Stimulated activated naive B cell treated with anti-CD40 and anti-IgM and Interleukin-4, amounts not matched to agents 10 μg/mL and 1 μg/mL and 100 μg/mL, for 72 hours (primary cell): ENCODE data around the gene EGFR.
A peak's percentile ranks its signal among the peaks of the same experiment; 100 is the strongest.

Source experiments
- ATAC-seq, 2 donors: fragments of 150-1000 bp; cut with Tn5 transposase; replicated peaks; 2 replicates each; pipeline ENCODE4 v1.10.0; 2021; ENCODE audit warnings: moderate library complexity in 1 of 2
- DNase-seq: peaks from one replicate; pipeline ENCODE4 v3.0.0; 2021
- H3K27ac Mint-ChIP-seq: one replicate; pipeline ENCODE4 v1.8.0; 2022; ENCODE audit warnings: mild to moderate bottlenecking, mixed read lengths
- H3K27me3 Mint-ChIP-seq, 2 donors: one replicate each; pipeline ENCODE4 v1.8.0; 2022; ENCODE audit warnings: mixed read lengths in 2 of 2
- H3K36me3 Mint-ChIP-seq, 2 donors: one replicate each; pipeline ENCODE4 v1.8.0; 2022; ENCODE audit warnings: mixed read lengths in 2 of 2, mild to moderate bottlenecking in 1 of 2
- H3K4me1 Mint-ChIP-seq, 2 donors: one replicate each; pipeline ENCODE4 v1.8.0; 2022; ENCODE audit warnings: mixed read lengths in 2 of 2, mild to moderate bottlenecking in 1 of 2
- H3K4me3 Mint-ChIP-seq, 2 donors: one replicate each; pipeline ENCODE4 v1.8.0; 2022; ENCODE audit warnings: mild to moderate bottlenecking in 2 of 2, mixed read lengths in 2 of 2, moderate library complexity in 1 of 2
- H3K9me3 Mint-ChIP-seq, 2 donors: one replicate each; pipeline ENCODE4 v1.8.0; 2022; ENCODE audit warnings: mixed read lengths in 2 of 2, mild to moderate bottlenecking in 1 of 2

Gene EGFR

DNA sequence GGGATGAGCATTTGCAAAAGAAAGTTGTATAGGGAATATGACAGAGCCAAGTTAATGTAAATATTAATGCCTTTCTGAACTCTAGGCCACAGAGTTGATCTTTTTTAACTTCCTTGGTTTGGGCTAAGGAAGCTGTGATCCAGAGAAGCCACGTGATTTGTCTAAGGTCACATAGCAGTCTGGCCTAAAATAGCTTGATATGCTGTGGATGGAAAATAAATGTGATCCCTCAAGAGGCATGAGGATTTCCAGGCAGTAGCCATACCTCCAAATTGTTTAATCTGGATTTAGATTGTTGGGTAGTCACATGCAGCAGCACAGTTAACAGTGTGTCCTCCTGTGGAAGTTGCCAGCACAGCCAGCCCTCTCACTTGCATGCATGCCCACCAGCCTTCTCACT lies 180.6 kb downstream of the EGFR start:
- Mint-ChIP-seq H3K4me1 (no peaks in the 10 kb centered on the region), H3K4me3 (no peak overlapping the region)
- no peak for ATAC-seq

GRCh38 chr7:55200441-55200840 lies 181.6 kb downstream of the EGFR start:
- no peaks in the 10 kb centered on the region for H3K9me3 Mint-ChIP-seq
- ATAC-seq (no peak), DNase-seq (no peak)
- H3K36me3 Mint-ChIP-seq, result no peaks in the 10 kb centered on the region
- no peak overlapping the region for H3K27ac Mint-ChIP-seq
- H3K4me1 Mint-ChIP-seq, result no peaks in the 10 kb centered on the region
- H3K27me3 Mint-ChIP-seq, result no peaks in the 10 kb centered on the region
- H3K4me3 Mint-ChIP-seq, result no peak overlapping the region

More for the DNA sequence above, 180.6 kb downstream of the EGFR start:
- Mint-ChIP-seq H3K9me3 (peaks cover 0 to under 1% of the 10 kb centered on the region in 2 donors), H3K27ac (no peak overlapping the region), H3K27me3 (no peaks in the 10 kb centered on the region), H3K36me3 (no peaks in the 10 kb centered on the region)
- no peak for DNase-seq

- H3K9me3 Mint-ChIP-seq, result no peaks in the 10 kb centered on the region
- H3K27ac Mint-ChIP-seq, result no peak overlapping the region
- no peak overlapping the region for H3K4me3 Mint-ChIP-seq
- H3K4me1 Mint-ChIP-seq, result no peaks in the 10 kb centered on the region
- H3K27me3 Mint-ChIP-seq, result no peaks in the 10 kb centered on the region
- ATAC-seq (peak in 1 of 2 donors; percentile 14), DNase-seq (no peak)
- no peaks in the 10 kb centered on the region for H3K36me3 Mint-ChIP-seq
Measured at GRCh38 chr7:55202150-55202913, 183.5 kb downstream of the EGFR start.

- Mint-ChIP-seq H3K4me1 (no peaks in the 10 kb centered on the region), H3K4me3 (no peak overlapping the region), H3K27ac (no peak overlapping the region), H3K9me3 (no peaks in the 10 kb centered on the region), H3K27me3 (no peaks in the 10 kb centered on the region), H3K36me3 (no peaks in the 10 kb centered on the region)
- no peak for ATAC-seq
- DNase-seq, result no peak
Measured at GRCh38 chr7:55203300-55203699, 184.5 kb downstream of the EGFR start.

DNA sequence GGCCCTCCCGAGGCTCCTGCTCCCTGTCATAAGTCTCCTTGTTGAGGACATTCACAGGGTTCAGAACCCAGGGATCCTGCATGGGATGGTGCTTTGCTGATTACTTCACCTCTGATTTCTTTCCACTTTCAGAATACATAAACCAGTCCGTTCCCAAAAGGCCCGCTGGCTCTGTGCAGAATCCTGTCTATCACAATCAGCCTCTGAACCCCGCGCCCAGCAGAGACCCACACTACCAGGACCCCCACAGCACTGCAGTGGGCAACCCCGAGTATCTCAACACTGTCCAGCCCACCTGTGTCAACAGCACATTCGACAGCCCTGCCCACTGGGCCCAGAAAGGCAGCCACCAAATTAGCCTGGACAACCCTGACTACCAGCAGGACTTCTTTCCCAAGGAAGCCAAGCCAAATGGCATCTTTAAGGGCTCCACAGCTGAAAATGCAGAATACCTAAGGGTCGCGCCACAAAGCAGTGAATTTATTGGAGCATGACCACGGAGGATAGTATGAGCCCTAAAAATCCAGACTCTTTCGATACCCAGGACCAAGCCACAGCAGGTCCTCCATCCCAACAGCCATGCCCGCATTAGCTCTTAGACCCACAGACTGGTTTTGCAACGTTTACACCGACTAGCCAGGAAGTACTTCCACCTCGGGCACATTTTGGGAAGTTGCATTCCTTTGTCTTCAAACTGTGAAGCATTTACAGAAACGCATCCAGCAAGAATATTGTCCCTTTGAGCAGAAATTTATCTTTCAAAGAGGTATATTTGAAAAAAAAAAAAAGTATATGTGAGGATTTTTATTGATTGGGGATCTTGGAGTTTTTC lies 186.5 kb downstream of the EGFR start:
- ATAC-seq, result no peak

GRCh38 chr7:55206235-55207029 lies 187.6 kb downstream of the EGFR start:
- Mint-ChIP-seq H3K4me3 (no peak overlapping the region), H3K27ac (no peak overlapping the region), H3K27me3 (no peaks in the 10 kb centered on the region), H3K36me3 (no peaks in the 10 kb centered on the region), H3K4me1 (no peaks in the 10 kb centered on the region), H3K9me3 (no peaks in the 10 kb centered on the region)
- DNase-seq (no peak), ATAC-seq (no peak)

More for the DNA sequence above, 186.5 kb downstream of the EGFR start:
- Mint-ChIP-seq H3K9me3 (no peaks in the 10 kb centered on the region), H3K4me3 (no peak overlapping the region), H3K27ac (no peak overlapping the region), H3K36me3 (no peaks in the 10 kb centered on the region), H3K27me3 (no peaks in the 10 kb centered on the region), H3K4me1 (no peaks in the 10 kb centered on the region)
- DNase-seq, result no peak

DNA sequence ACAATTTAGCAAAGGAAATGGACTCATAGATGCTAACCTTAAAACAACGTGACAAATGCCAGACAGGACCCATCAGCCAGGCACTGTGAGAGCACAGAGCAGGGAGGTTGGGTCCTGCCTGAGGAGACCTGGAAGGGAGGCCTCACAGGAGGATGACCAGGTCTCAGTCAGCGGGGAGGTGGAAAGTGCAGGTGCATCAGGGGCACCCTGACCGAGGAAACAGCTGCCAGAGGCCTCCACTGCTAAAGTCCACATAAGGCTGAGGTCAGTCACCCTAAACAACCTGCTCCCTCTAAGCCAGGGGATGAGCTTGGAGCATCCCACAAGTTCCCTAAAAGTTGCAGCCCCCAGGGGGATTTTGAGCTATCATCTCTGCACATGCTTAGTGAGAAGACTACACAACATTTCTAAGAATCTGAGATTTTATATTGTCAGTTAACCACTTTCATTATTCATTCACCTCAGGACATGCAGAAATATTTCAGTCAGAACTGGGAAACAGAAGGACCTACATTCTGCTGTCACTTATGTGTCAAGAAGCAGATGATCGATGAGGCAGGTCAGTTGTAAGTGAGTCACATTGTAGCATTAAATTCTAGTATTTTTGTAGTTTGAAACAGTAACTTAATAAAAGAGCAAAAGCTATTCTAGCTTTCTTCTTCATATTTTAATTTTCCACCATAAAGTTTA lies 188.8 kb downstream of the EGFR start:
- H3K27ac Mint-ChIP-seq, result no peak overlapping the region
- H3K4me1 Mint-ChIP-seq, result no peaks in the 10 kb centered on the region
- H3K9me3 Mint-ChIP-seq, result no peaks in the 10 kb centered on the region
- H3K4me3 Mint-ChIP-seq, result no peak overlapping the region
- H3K27me3 Mint-ChIP-seq, result no peaks in the 10 kb centered on the region
- DNase-seq, result no peak
- H3K36me3 Mint-ChIP-seq, result no peaks in the 10 kb centered on the region
- no peak for ATAC-seq

DNA sequence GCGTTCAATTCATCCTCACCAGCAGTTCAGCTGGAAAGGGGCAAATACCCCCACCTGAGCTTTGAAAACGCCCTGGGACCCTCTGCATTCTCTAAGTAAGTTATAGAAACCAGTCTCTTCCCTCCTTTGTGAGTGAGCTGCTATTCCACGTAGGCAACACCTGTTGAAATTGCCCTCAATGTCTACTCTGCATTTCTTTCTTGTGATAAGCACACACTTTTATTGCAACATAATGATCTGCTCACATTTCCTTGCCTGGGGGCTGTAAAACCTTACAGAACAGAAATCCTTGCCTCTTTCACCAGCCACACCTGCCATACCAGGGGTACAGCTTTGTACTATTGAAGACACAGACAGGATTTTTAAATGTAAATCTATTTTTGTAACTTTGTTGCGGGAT lies 190.5 kb downstream of the EGFR start:
- no peak for DNase-seq
- no peak for ATAC-seq
- H3K27me3 Mint-ChIP-seq, result no peaks in the 10 kb centered on the region
- H3K36me3 Mint-ChIP-seq, result no peaks in the 10 kb centered on the region
- no peaks in the 10 kb centered on the region for H3K4me1 Mint-ChIP-seq
- no peaks in the 10 kb centered on the region for H3K9me3 Mint-ChIP-seq
- H3K4me3 Mint-ChIP-seq, result no peak overlapping the region
- no peak overlapping the region for H3K27ac Mint-ChIP-seq

GRCh38 chr7:55210176-55210575 lies 191.4 kb downstream of the EGFR start:
- DNase-seq (no peak), ATAC-seq (no peak)
- Mint-ChIP-seq H3K27ac (no peak overlapping the region), H3K36me3 (no peaks in the 10 kb centered on the region), H3K27me3 (no peaks in the 10 kb centered on the region), H3K4me3 (no peak overlapping the region), H3K9me3 (no peaks in the 10 kb centered on the region), H3K4me1 (no peaks in the 10 kb centered on the region)

DNA sequence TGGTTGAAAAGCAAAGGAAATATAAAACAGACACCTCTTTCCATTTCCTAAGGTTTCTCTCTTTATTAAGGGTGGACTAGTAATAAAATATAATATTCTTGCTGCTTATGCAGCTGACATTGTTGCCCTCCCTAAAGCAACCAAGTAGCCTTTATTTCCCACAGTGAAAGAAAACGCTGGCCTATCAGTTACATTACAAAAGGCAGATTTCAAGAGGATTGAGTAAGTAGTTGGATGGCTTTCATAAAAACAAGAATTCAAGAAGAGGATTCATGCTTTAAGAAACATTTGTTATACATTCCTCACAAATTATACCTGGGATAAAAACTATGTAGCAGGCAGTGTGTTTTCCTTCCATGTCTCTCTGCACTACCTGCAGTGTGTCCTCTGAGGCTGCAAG lies 191.9 kb downstream of the EGFR start:
- Mint-ChIP-seq H3K36me3 (no peaks in the 10 kb centered on the region), H3K27me3 (no peaks in the 10 kb centered on the region), H3K27ac (no peak overlapping the region), H3K4me1 (no peaks in the 10 kb centered on the region), H3K9me3 (no peaks in the 10 kb centered on the region), H3K4me3 (no peak overlapping the region)
- ATAC-seq, result no peak
- no peak for DNase-seq

GRCh38 chr7:55211726-55212125 lies 192.9 kb downstream of the EGFR start:
- Mint-ChIP-seq H3K4me1 (no peaks in the 10 kb centered on the region), H3K9me3 (no peaks in the 10 kb centered on the region), H3K27me3 (no peaks in the 10 kb centered on the region), H3K36me3 (no peaks in the 10 kb centered on the region), H3K27ac (no peak overlapping the region), H3K4me3 (no peak overlapping the region)
- DNase-seq (no peak), ATAC-seq (no peak)

DNA sequence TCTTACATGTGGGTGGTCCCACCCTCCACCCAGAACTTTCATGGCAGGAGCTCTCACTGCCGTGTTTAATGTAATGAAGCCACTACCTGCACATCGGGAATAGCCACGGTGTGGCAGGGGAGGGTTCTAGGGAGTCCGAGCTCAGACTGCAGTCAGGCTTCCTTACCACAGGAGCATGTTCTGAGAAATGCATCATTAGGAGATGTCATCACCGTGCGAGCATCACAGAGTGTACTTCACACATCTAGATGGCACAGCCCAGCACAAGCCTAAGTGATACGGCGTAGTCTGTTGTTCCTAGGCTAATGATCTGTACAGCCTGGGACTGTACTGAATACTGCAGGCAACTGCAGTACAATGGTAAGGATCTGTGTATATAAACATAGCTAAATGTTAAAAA lies 193.4 kb downstream of the EGFR start:
- ATAC-seq (no peak), DNase-seq (no peak)
- no peak overlapping the region for H3K4me3 Mint-ChIP-seq
- H3K27me3 Mint-ChIP-seq, result no peaks in the 10 kb centered on the region
- no peaks in the 10 kb centered on the region for H3K9me3 Mint-ChIP-seq
- no peak overlapping the region for H3K27ac Mint-ChIP-seq
- H3K4me1 Mint-ChIP-seq, result no peaks in the 10 kb centered on the region
- H3K36me3 Mint-ChIP-seq, result no peaks in the 10 kb centered on the region

GRCh38 chr7:55212838-55213237 lies 194.0 kb downstream of the EGFR start:
- H3K4me3 Mint-ChIP-seq, result no peak overlapping the region
- ATAC-seq (no peak), DNase-seq (no peak)
- no peaks in the 10 kb centered on the region for H3K36me3 Mint-ChIP-seq
- H3K4me1 Mint-ChIP-seq, result no peaks in the 10 kb centered on the region
- H3K27ac Mint-ChIP-seq, result no peak overlapping the region
- no peaks in the 10 kb centered on the region for H3K9me3 Mint-ChIP-seq
- H3K27me3 Mint-ChIP-seq, result no peaks in the 10 kb centered on the region

GRCh38 chr7:55214707-55215106 lies 195.9 kb downstream of the EGFR start:
- Mint-ChIP-seq H3K27me3 (no peaks in the 10 kb centered on the region), H3K9me3 (no peaks in the 10 kb centered on the region), H3K27ac (no peak overlapping the region), H3K4me1 (no peaks in the 10 kb centered on the region), H3K4me3 (no peak overlapping the region), H3K36me3 (no peaks in the 10 kb centered on the region)
- no peak for DNase-seq
- no peak for ATAC-seq
